Measurements from ENCODE around the gene ZBTB4. TPM values are rescaled to one million over a fixed set of nuclear protein-coding genes. Genes with fewer than 3 reads are reported as not detected.
A peak's percentile ranks its signal among the peaks of the same experiment; 100 is the strongest.

Gene ZBTB4
- polyA plus RNA-seq, 1 donor from 2014 or later: 8.0 TPM

GRCh38 chr17:7421186-7421585, 58.2 kb downstream of the ZBTB4 start:
- TF ChIP-seq CTCF (IDR thresholded peaks at IDR 0.05; ENCODE audit: poor library complexity, severe bottlenecking) (no peak), MXI1 (conservative IDR thresholded peaks at IDR 0.05; ENCODE audit: poor library complexity, severe bottlenecking) (no peak), TAF1 (IDR thresholded peaks at IDR 0.05; ENCODE audit: low read depth) (no peak), RAD21 (conservative IDR thresholded peaks at IDR 0.05) (no peak), EZH2 (IDR thresholded peaks at IDR 0.05; ENCODE audit: borderline replicate concordance, insufficient read depth, low read length, poor library complexity, severe bottlenecking) (no peak), POLR2AphosphoS5 (IDR thresholded peaks at IDR 0.05) (no peak), SMC3 (conservative IDR thresholded peaks at IDR 0.05; ENCODE audit: poor library complexity) (no peak)
- Histone ChIP-seq H2AFZ (ENCODE audit: low read depth, low read length) (no peak overlapping the region), H3K4me2 (ENCODE audit: low read length) (no peak overlapping the region)

GRCh38 chr17:7419819-7420610, 59.4 kb downstream of the ZBTB4 start, which contains the start of gene SPEM1:
Gene SPEM1, plus strand, starts transcription at chr17:7420324. Its CDS starts 61 bp downstream, at chr17:7420385.
- no peak within 1 kb of the TSS for H3K4me2 ChIP-seq (ENCODE audit: low read length)
- H3K4me3 ChIP-seq (ENCODE audit: low read length): no peak within 1 kb of the TSS
- TF ChIP-seq POLR2AphosphoS5 (IDR thresholded peaks at IDR 0.05) (peak; percentile 4), EP300 (conservative IDR thresholded peaks at IDR 0.05; ENCODE audit: poor library complexity, severe bottlenecking) (no peak), CTCF (IDR thresholded peaks at IDR 0.05; ENCODE audit: poor library complexity, severe bottlenecking) (no peak), REST (IDR thresholded peaks at IDR 0.05; ENCODE audit: borderline replicate concordance) (no peak), TAF1 (IDR thresholded peaks at IDR 0.05; ENCODE audit: low read depth) (no peak)
- no peaks in the 10 kb centered on the region for H3K9me3 ChIP-seq (ENCODE audit: low read length)
- no peaks in the 10 kb centered on the region for H3K27me3 ChIP-seq (ENCODE audit: insufficient read depth, low read depth, low read length)
- H3K79me2 ChIP-seq (replicated peaks; ENCODE audit: insufficient read depth, low read length): no peaks in the 10 kb centered on the region
- no peaks in the 10 kb centered on the region for H3K9me2 ChIP-seq (ENCODE audit: insufficient read depth, low read length)
- no peak within 1 kb of the TSS for H2AFZ ChIP-seq (ENCODE audit: low read depth, low read length)
- H4K20me1 ChIP-seq (ENCODE audit: insufficient read depth): peaks cover 4% of the 10 kb centered on the region
- H3K27ac ChIP-seq (ENCODE audit: low read length): no peak within 1 kb of the TSS
- no peaks in the 10 kb centered on the region for H3F3A ChIP-seq (ENCODE audit: insufficient read depth, low read length, poor library complexity, severe bottlenecking)
- H3K36me3 ChIP-seq (ENCODE audit: insufficient read depth, low read length): no peaks in the 10 kb centered on the region
- no peak within 1 kb of the TSS for H3K9ac ChIP-seq (ENCODE audit: low read length)

More at GRCh38 chr17:7421186-7421585, 58.2 kb downstream of the ZBTB4 start:
- Histone ChIP-seq H3K9me3 (ENCODE audit: low read length) (no peaks in the 10 kb centered on the region), H4K20me1 (ENCODE audit: insufficient read depth) (peaks cover 3% of the 10 kb centered on the region), H3K79me2 (replicated peaks; ENCODE audit: insufficient read depth, low read length) (no peaks in the 10 kb centered on the region), H3K9me2 (ENCODE audit: insufficient read depth, low read length) (no peaks in the 10 kb centered on the region), H3K9ac (ENCODE audit: low read length) (no peak overlapping the region), H3K27me3 (ENCODE audit: insufficient read depth, low read depth, low read length) (no peaks in the 10 kb centered on the region), H3K36me3 (ENCODE audit: insufficient read depth, low read length) (no peaks in the 10 kb centered on the region), H3K27ac (ENCODE audit: low read length) (no peak overlapping the region), H3F3A (ENCODE audit: insufficient read depth, low read length, poor library complexity, severe bottlenecking) (no peaks in the 10 kb centered on the region), H3K4me3 (ENCODE audit: low read length) (no peak overlapping the region)

Measured in neural cell (in vitro differentiated cells).